Heart right ventricle (tissue), 16 donors: Measurements from ENCODE around the gene HOXB13. TPM values are rescaled to one million over a fixed set of nuclear protein-coding genes. Genes with fewer than 3 reads are reported as not detected.

ENCODE experiments used
- ATAC-seq, 8 donors: fragments of 200-7000 bp; cut with Tn5 transposase; one replicate each; pipeline ENCODE4 v1.9.1; 2020; ENCODE audit warnings: mild to moderate bottlenecking in 8 of 8, moderate library complexity in 8 of 8, moderate number of reproducible peaks in 1 of 8
- DNase-seq, 2 donors: peaks; one replicate each; pipeline ENCODE4 v3.0.0-alpha.2; 2020
- H3K27ac ChIP-seq, 10 donors: fragments of 200-600 bp; sonication (generic) in 2 of 10; one replicate each; pipeline versions ENCODE4 v1.5.0 to v1.8.0; 2020 to 2022; ENCODE audit warnings: mild to moderate bottlenecking in 3 of 10
- H3K27me3 ChIP-seq, 7 donors: fragments of 200-600 bp; one replicate each; pipeline ENCODE4 v1.8.0; 2021 to 2022; ENCODE audit warnings: mild to moderate bottlenecking in 2 of 7
- H3K36me3 ChIP-seq, 9 donors: fragments of 200-600 bp; sonication (generic) in 1 of 9; one replicate each; pipeline versions ENCODE4 v1.5.0 to v1.8.0; 2020 to 2022; ENCODE audit warnings: mild to moderate bottlenecking in 2 of 9
- H3K4me1 ChIP-seq, 9 donors: fragments of 200-600 bp; sonication (generic) in 1 of 9; one replicate each; pipeline versions ENCODE4 v1.5.0 to v1.8.0; 2020 to 2022; ENCODE audit warnings: mild to moderate bottlenecking in 4 of 9
- H3K4me3 ChIP-seq, 10 donors: fragments of 200-600 bp; sonication (generic) in 2 of 10; one replicate each; pipeline versions ENCODE4 v1.5.0 to v1.8.0; 2020 to 2022; ENCODE audit warnings: mild to moderate bottlenecking in 7 of 10, moderate library complexity in 2 of 10
- H3K9me3 ChIP-seq, 11 donors: fragments of 200-600 bp in 10 of 11; sonication (generic) in 2 of 11; one replicate each; pipeline versions ENCODE4 v1.5.0 to v1.8.0; 2013 to 2022; ENCODE audit warnings: mild to moderate bottlenecking in 2 of 11, control low read depth in 1 of 11, moderate library complexity in 1 of 11
- CTCF ChIP-seq, 9 donors: fragments of 200-600 bp; sonication (generic) in 2 of 9; IDR thresholded peaks; one replicate each; pipeline versions ENCODE4 v1.5.0 to v1.8.0; 2021 to 2022; ENCODE audit warnings: antibody characterized with exemption in 9 of 9, mild to moderate bottlenecking in 5 of 9, moderate library complexity in 1 of 9
- WGBS, 2 donors: extraction: QIAGEN DNeasy Blood & Tissue Kit; methylation state at CpG; one replicate each; pipeline ENCODE4 v1.1.7; 2013; ENCODE audit warnings: inconsistent platforms in 1 of 2; 5-methylcytosine and 5-hydroxymethylcytosine counted together
- intact Hi-C, 10 donors: fragments of 100-400 bp; cut with DNase I; formaldehyde crosslinking; loops; one replicate each; pipeline versions ENCODE4 v1.11.1 to v1.14.2; 2022
- long read RNA-seq, 3 donors: library from polyadenylated mRNA; unstranded; transcript quantifications; one replicate each; pipeline ENCODE4 v2.0.0, GENCODE V29; 2020 to 2021
- polyA plus RNA-seq, 2 donors: library from polyadenylated mRNA; stranded (reverse); fragments of 200-250 nt; gene quantifications; one replicate each; pipeline ENCODE4 v1.2.3, GENCODE V29; 2013
- total RNA-seq, 10 donors: library from RNA; stranded (reverse); fragmentation: NEBNext Ultra II Directional in 3 of 10; extraction: Animal tissue kit (Norgen Biotek cat#: 25700) in 3 of 10; gene quantifications; one replicate each; pipeline versions ENCODE4 v1.2.1 to v1.2.4, GENCODE V29; 2021 to 2023
- donor health status: Arrhythmogenic right ventricular cardiomyopathy.
- donor health status: ischemic (EF 13 %, LVEDD 7.1; RV severe dilation, severe dysfunction).
- donor health status: healthy with polysubstance abuse.
- donor health status: DM: no; HTN: yes; CAD: no.
- donor health status: DM: no; HTN: no; CAD: no.
- donor health status: ischemic (EF 25% LVEDD 6.9; RV normal size, moderate dysfunction).
- donor health status: ischemic (EF 25% LVEDD 5.7; RV mildly dilated, moderate dysfunction).
- donor health status: healthy.
- donor health status: DM: yes; HTN: yes; CAD: no.
- donor health status: Ischemic cardiomyopathy.
- donor health status: ischemic (EF 35%, LVEDD 5.7; RV mildly dilated, moderate dysfunction).
- donor health status: nonischemic (EF 11% LVEDD 7.7; RV severe dilation, severe dysfunction).
- donor health status: DM: yes; HTN: yes; CAD: no.
- donor health status: PGD.
- donor health status: ischemic (EF 29% LVEDD 5.4; RV normal size, mild dysfunction).
- donor health status: nonischemic (EF 23%, LVEDD 6.1; RV moderate dilation, normal function).

The HOXB13 gene
- total RNA-seq (not detected), polyA plus RNA-seq (not detected)
- long read RNA-seq, donor 1, result 0 reads
- long read RNA-seq, donor 2, result 0 reads
- long read RNA-seq, donor 3, result 0 reads

DNA sequence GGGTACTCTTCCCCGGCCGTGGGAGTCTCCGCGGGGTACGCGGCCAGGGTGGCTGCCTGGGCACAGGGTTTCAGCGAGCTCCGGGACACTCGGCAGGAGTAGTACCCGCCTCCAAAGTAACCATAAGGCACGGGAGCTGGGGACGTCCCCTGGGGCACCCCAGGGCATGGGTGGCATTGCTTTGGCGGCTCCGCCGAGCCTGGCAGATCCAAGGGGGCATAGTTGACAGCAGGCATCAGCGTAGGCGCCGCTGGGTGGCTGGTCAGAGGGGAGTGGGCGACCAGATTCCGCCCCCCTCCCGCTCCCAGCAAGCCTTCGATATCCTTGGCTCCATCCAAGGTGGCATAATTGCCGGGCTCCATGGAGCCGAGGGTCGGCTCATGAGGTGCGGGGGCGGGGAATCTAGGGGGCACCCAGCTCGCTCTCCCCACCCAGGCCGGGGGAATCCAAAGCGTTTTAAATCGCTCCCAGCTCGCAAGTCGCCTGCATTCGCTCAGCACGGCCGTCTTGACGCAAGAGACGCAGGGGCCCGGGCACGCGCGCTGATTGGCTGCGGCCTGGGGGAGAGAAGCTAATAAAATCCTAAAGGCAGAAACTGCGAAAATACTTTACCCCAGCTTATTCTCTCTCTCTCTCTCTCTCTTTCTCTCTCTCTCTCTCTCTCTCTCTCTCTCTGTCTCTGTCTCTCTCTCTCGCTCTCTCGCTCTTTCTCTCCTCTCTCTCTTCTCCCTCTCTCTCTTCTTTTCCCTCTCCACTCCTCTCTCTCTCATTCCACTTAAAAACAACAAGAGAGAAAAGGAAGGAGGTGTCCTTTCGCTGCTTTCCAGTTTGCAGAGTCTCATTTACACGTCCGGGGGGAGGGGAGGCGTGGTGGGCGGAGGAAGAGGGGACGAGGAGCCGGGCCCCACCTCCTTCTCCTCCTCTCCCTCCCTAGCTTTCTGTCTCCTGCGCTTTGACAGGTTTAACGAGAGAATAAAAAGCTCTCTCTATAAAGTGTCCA, at the start of gene HOXB13:
Gene HOXB13, minus strand, starts transcription at position 519 of the 1,000 bp plus-strand sequence. Its CDS starts 157 bp downstream, at position 362.
- no peaks in the 10 kb centered on the region for H3K9me3 ChIP-seq
- H3K36me3 ChIP-seq, result no peaks in the 10 kb centered on the region
- peaks cover 44 to 100% (median 100%) of the 10 kb centered on the region in 7 donors for H3K27me3 ChIP-seq
- DNase-seq (peak in 1 of 2 donors; percentile 27), ATAC-seq (peak in 1 of 8 donors; percentile 40)
- 3 to 4% methylated on average over 55 of the region's 55 CpGs for WGBS, 2 donors
- no peak for TF ChIP-seq CTCF (IDR thresholded peaks at IDR 0.05)
- H3K4me1 ChIP-seq, result peaks cover 0 to 39% (median 24%) of the 10 kb centered on the region in 9 donors
- intact Hi-C loops, result loop anchor here in 8 of 10 donors (5.0 to 10.0 kb wide), 6 partner anchors 64 to 156 kb away; no protein-coding TSS in a partner anchor
- no peak within 1 kb of the TSS for H3K27ac ChIP-seq
- H3K4me3 ChIP-seq, result peak within 1 kb of the TSS in 8 of 10 donors; percentile 8 to 35 (median 22)

GRCh38 chr17:48776602-48777001, 48.1 kb upstream of the HOXB13 start:
- Histone ChIP-seq H3K27me3 (peaks cover 0 to 74% (median 43%) of the 10 kb centered on the region in 7 donors), H3K9me3 (peaks cover 0 to 13% (median 0%) of the 10 kb centered on the region in 11 donors), H3K27ac (no peak overlapping the region), H3K4me1 (no peaks in the 10 kb centered on the region), H3K36me3 (no peaks in the 10 kb centered on the region), H3K4me3 (no peak overlapping the region)
- no peak for TF ChIP-seq CTCF (IDR thresholded peaks at IDR 0.05)
- no peak for DNase-seq
- ATAC-seq, result no peak
- intact Hi-C loops, result no loop called here

GRCh38 chr17:48773245-48773644, 44.7 kb upstream of the HOXB13 start:
- intact Hi-C loops, result no loop called here
- Histone ChIP-seq H3K9me3 (peaks cover 0 to 13% (median 0%) of the 10 kb centered on the region in 11 donors), H3K4me1 (no peaks in the 10 kb centered on the region), H3K27ac (no peak overlapping the region), H3K27me3 (peaks cover 0 to 77% (median 48%) of the 10 kb centered on the region in 7 donors), H3K36me3 (no peaks in the 10 kb centered on the region), H3K4me3 (no peak overlapping the region)
- 90 to 91% methylated on average over 3 of the region's 3 CpGs for WGBS, 2 donors
- no peak for ATAC-seq
- no peak for DNase-seq
- no peak for TF ChIP-seq CTCF (IDR thresholded peaks at IDR 0.05)

- H3K4me3 ChIP-seq, result no peak overlapping the region
- H3K27me3 ChIP-seq, result peaks cover 0 to 72% (median 48%) of the 10 kb centered on the region in 7 donors
- WGBS, 2 donors, result 53 to 54% methylated on average over 3 of the region's 3 CpGs
- no peaks in the 10 kb centered on the region for H3K36me3 ChIP-seq
- no peak for TF ChIP-seq CTCF (IDR thresholded peaks at IDR 0.05)
- no peak for DNase-seq
- H3K4me1 ChIP-seq, result no peaks in the 10 kb centered on the region
- intact Hi-C loops, result no loop called here
- no peak for ATAC-seq
- peaks cover 0 to 8% (median 0%) of the 10 kb centered on the region in 11 donors for H3K9me3 ChIP-seq
- no peak overlapping the region for H3K27ac ChIP-seq
Measured at GRCh38 chr17:48770954-48771353, 42.4 kb upstream of the HOXB13 start.
